Tibial nerve (tissue), 4 donors: Measurements from ENCODE around the gene C1orf159. TPM values are rescaled to one million over a fixed set of nuclear protein-coding genes. Genes with fewer than 3 reads are reported as not detected.

Experiments used
- DNase-seq, 2 donors: peaks; one replicate each; pipeline ENCODE4 v3.0.0-alpha.2; 2019; ENCODE audit warnings: low spot score in 2 of 2
- H3K27ac ChIP-seq, 4 donors: fragments of 200-600 bp; sonication (generic) in 3 of 4; one replicate each; pipeline ENCODE4 v1.5.1; 2017 to 2019; ENCODE audit warnings: mild to moderate bottlenecking in 1 of 4
- H3K27me3 ChIP-seq, 2 donors: fragments of 200-600 bp; sonication (generic) in 1 of 2; one replicate each; pipeline versions ENCODE4 v1.5.1 to v1.6.0; 2017 to 2019
- H3K36me3 ChIP-seq, 3 donors: fragments of 200-600 bp; sonication (generic); one replicate each; pipeline ENCODE4 v1.5.1; 2018 to 2019
- H3K4me1 ChIP-seq, 4 donors: fragments of 200-600 bp; sonication (generic) in 3 of 4; one replicate each; pipeline ENCODE4 v1.5.1; 2017 to 2019
- H3K4me3 ChIP-seq, 4 donors: fragments of 200-600 bp; sonication (generic) in 3 of 4; one replicate each; pipeline ENCODE4 v1.5.1; 2017 to 2019; ENCODE audit warnings: mild to moderate bottlenecking in 1 of 4, moderate library complexity in 1 of 4
- H3K9me3 ChIP-seq, 4 donors: fragments of 200-600 bp; sonication (generic) in 3 of 4; one replicate each; pipeline ENCODE4 v1.5.1; 2017 to 2019
- EP300 ChIP-seq, 2 donors: sonication (generic); formaldehyde crosslinking; IDR thresholded peaks; one replicate each; pipeline ENCODE4 v1.6.1; 2017; ENCODE audit warnings: antibody characterized with exemption in 2 of 2, mild to moderate bottlenecking in 1 of 2
- POLR2A ChIP-seq, 2 donors: fragments of 450-650 bp; IDR thresholded peaks; one replicate each; pipeline ENCODE4 v1.6.1; 2017; ENCODE audit warnings: antibody characterized with exemption in 2 of 2, mild to moderate bottlenecking in 2 of 2, moderate library complexity in 2 of 2
- WGBS, 2 donors: methylation state at CpG; one replicate each; pipeline ENCODE4 v1.1.5; 2018; 5-methylcytosine and 5-hydroxymethylcytosine counted together
- total RNA-seq, 4 donors: library from RNA; depleted of rRNA; stranded (reverse); fragments of >200 nt; gene quantifications; one replicate each; pipeline ENCODE4 v1.1.0, GENCODE V29; 2016
- TF ChIP-seq, protein P1 (sequence below), 5 experiments: fragments of 200-600 bp in 3 of 5; fragments of 450-650 bp in 2 of 5; sonication (generic) in 3 of 5; IDR thresholded peaks; one replicate each; pipeline ENCODE4 v1.5.1; 2016 to 2019; ENCODE audit warnings: antibody characterized with exemption in 5 of 5, mild to moderate bottlenecking in 3 of 5, moderate library complexity in 2 of 5

Gene C1orf159
- total RNA-seq, 4 donors from 2014 or later = 18.4 to 29.4 (median 23.1) TPM

DNA sequence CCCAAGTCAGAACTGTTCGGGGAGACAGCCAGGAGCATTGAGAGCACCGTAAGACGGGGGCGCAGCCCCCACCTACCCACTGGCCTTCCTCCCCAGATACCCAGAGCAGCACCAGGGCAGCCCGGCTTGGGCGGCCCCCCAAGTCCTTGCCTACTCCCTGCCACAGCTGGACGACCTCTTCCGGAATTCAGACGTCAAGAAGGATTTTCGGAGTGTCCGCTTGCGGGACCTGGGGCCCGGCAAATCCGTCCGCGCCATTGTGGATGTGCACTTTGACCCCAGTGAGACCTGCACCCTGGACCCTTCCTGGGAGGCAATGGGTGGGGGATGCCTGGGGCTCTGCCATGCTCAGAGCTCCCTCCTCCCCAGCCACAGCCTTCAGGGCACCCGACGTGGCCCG lies 68.5 kb downstream of the C1orf159 start:
- 91 to 94% methylated on average over 7 to 10 of the region's 19 CpGs for WGBS, 2 donors
- Histone ChIP-seq H3K27me3 (no peaks in the 10 kb centered on the region), H3K4me3 (no peak overlapping the region), H3K27ac (no peak overlapping the region), H3K36me3 (peaks cover 0 to 95% (median 0%) of the 10 kb centered on the region in 3 donors), H3K4me1 (no peaks in the 10 kb centered on the region), H3K9me3 (no peaks in the 10 kb centered on the region)
- DNase-seq = no peak
- TF ChIP-seq EP300 (IDR thresholded peaks at IDR 0.05) = no peak
- no peak for TF ChIP-seq POLR2A (IDR thresholded peaks at IDR 0.05)
- TF ChIP-seq, protein P1, sequence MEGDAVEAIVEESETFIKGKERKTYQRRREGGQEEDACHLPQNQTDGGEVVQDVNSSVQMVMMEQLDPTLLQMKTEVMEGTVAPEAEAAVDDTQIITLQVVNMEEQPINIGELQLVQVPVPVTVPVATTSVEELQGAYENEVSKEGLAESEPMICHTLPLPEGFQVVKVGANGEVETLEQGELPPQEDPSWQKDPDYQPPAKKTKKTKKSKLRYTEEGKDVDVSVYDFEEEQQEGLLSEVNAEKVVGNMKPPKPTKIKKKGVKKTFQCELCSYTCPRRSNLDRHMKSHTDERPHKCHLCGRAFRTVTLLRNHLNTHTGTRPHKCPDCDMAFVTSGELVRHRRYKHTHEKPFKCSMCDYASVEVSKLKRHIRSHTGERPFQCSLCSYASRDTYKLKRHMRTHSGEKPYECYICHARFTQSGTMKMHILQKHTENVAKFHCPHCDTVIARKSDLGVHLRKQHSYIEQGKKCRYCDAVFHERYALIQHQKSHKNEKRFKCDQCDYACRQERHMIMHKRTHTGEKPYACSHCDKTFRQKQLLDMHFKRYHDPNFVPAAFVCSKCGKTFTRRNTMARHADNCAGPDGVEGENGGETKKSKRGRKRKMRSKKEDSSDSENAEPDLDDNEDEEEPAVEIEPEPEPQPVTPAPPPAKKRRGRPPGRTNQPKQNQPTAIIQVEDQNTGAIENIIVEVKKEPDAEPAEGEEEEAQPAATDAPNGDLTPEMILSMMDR (IDR thresholded peaks at IDR 0.05) = no peak

DNA sequence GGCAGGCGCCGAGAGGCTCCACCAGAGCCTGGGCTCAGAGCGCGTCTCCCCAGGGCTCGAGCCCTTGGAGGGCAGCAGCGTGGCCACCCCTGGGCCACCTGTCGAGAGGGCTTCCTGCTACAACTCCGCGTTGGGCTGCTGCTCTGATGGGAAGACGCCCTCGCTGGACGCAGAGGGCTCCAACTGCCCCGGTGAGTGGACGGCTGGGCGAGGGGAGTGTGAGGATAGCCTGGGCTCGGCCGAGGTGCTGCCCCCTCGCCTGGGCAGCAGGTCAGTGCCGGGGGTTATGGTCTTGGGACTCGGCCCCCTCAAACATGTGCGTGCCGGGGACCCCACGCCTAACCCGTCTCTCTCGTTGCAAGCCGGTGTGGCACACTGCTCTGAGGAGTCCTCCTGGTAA lies 69.1 kb downstream of the C1orf159 start:
- TF ChIP-seq EP300 (IDR thresholded peaks at IDR 0.05) = no peak
- TF ChIP-seq POLR2A (IDR thresholded peaks at IDR 0.05) = no peak
- TF ChIP-seq, protein P1 (IDR thresholded peaks at IDR 0.05) = no peak

DNA sequence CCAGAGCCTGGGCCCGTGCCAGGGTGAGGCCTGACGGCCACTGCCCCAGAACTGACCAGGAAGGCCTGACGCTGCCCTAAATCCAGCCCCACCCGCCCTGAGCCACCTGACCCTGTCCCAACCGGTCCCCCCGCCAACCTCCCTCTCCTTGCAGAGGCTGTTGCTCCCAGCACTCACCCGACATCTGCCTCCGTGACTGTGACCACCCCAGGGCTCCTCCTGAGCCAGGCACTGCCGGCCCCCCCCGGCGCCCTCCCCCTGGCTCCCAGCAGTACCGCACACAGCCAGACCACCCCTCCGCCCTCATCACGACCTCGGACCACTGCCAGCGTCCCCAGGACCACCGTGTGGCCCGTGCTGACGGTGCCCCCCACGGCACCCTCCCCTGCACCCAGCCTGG lies 69.6 kb downstream of the C1orf159 start:
- no peak overlapping the region for H3K4me3 ChIP-seq
- DNase-seq = no peak
- 86 to 93% methylated on average over 15 to 17 of the region's 20 CpGs for WGBS, 2 donors

More for the DNA sequence above, 69.1 kb downstream of the C1orf159 start:
- no peaks in the 10 kb centered on the region for H3K27me3 ChIP-seq
- H3K9me3 ChIP-seq = no peaks in the 10 kb centered on the region
- H3K27ac ChIP-seq = no peak overlapping the region
- no peaks in the 10 kb centered on the region for H3K4me1 ChIP-seq
- H3K36me3 ChIP-seq = peaks cover 0 to 90% (median 0%) of the 10 kb centered on the region in 3 donors
- WGBS, 2 donors = 96% methylated on average over 14 to 18 of the region's 26 CpGs
- H3K4me3 ChIP-seq = no peak overlapping the region
- DNase-seq = no peak

DNA sequence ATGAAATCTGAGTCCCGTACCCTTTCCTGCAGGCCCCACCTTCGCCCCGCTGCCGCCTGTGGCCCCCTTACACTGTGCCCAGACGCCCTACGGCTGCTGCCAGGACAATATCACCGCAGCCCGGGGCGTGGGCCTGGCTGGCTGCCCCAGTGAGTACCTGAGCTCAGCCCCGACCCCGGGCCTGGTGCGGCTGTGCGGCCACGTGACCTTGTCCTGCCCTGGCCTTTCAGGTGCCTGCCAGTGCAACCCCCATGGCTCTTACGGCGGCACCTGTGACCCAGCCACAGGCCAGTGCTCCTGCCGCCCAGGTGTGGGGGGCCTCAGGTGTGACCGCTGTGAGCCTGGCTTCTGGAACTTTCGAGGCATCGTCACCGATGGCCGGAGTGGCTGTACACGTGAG lies 70.8 kb downstream of the C1orf159 start:
- Histone ChIP-seq H3K4me1 (peaks cover 0 to 12% (median 5%) of the 10 kb centered on the region in 4 donors), H3K27ac (no peak overlapping the region), H3K36me3 (peaks cover 0 to 74% (median 0%) of the 10 kb centered on the region in 3 donors), H3K27me3 (peaks cover 0 to 5% of the 10 kb centered on the region in 2 donors), H3K4me3 (no peak overlapping the region), H3K9me3 (no peaks in the 10 kb centered on the region)
- WGBS, 2 donors = 94 to 95% methylated on average over 14 of the region's 23 CpGs
- DNase-seq = no peak
- TF ChIP-seq POLR2A (IDR thresholded peaks at IDR 0.05) (no peak), EP300 (IDR thresholded peaks at IDR 0.05) (no peak)
- TF ChIP-seq, protein P1 (IDR thresholded peaks at IDR 0.05) = no peak

More for the DNA sequence above, 69.6 kb downstream of the C1orf159 start:
- H3K36me3 ChIP-seq = peaks cover 0 to 85% (median 0%) of the 10 kb centered on the region in 3 donors
- H3K4me1 ChIP-seq = peaks cover 0 to 4% (median 0%) of the 10 kb centered on the region in 4 donors
- H3K9me3 ChIP-seq = no peaks in the 10 kb centered on the region
- no peaks in the 10 kb centered on the region for H3K27me3 ChIP-seq
- no peak for TF ChIP-seq EP300 (IDR thresholded peaks at IDR 0.05)
- no peak for TF ChIP-seq POLR2A (IDR thresholded peaks at IDR 0.05)
- TF ChIP-seq, protein P1 (IDR thresholded peaks at IDR 0.05) = no peak
- H3K27ac ChIP-seq = no peak overlapping the region

DNA sequence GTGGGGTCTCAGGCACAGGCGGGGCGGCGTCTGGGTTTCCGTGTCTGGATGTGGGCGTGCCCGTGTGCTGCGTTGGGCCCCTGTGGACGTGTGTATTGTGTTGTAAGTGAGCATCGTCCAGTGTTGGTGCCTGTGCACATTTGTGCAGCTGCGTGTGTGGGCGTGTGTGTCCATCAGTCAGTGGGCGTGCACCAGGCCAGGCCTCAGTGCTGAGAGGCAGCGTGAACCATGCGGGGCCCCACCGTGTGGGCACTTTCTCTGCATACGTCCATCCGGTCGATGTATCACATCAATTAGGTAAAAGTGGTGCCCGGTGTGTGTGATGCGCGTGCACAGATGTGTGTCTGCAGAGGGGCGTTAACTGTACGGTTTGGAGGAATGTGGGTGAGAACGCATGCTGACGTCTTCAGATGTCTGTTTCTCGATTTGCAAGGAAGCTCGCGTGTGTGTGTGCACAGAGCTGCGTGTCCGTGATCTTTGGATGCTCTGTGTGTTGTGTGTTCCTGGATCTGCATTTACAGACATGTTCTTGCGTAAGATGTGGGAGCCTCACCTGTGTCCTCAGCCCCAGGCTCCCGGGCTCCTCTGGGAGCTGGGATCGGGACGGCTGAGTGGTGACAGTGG lies 71.3 kb downstream of the C1orf159 start:
- DNase-seq = no peak
- peaks cover 0 to 18% (median 10%) of the 10 kb centered on the region in 4 donors for H3K4me1 ChIP-seq
- H3K36me3 ChIP-seq = peaks cover 0 to 68% (median 0%) of the 10 kb centered on the region in 3 donors
- TF ChIP-seq EP300 (IDR thresholded peaks at IDR 0.05) (no peak), POLR2A (IDR thresholded peaks at IDR 0.05) (no peak)
- TF ChIP-seq, protein P1 (IDR thresholded peaks at IDR 0.05) = no peak
- peaks cover 0 to 11% of the 10 kb centered on the region in 2 donors for H3K27me3 ChIP-seq
- 89% methylated on average over 31 to 33 of the region's 34 CpGs for WGBS, 2 donors
- H3K27ac ChIP-seq = no peak overlapping the region
- H3K4me3 ChIP-seq = no peak overlapping the region
- no peaks in the 10 kb centered on the region for H3K9me3 ChIP-seq
